ENCODE measurements around the gene HAPLN2.

- TF ChIP-seq CTCF (IDR thresholded peaks at IDR 0.05; ENCODE audit: borderline replicate concordance, extremely low read depth, low read length, poor library complexity, severe bottlenecking) (no peak), EZH2 (IDR thresholded peaks at IDR 0.05; ENCODE audit: borderline replicate concordance, low read depth, low read length, severe bottlenecking) (no peak)
Measured at GRCh38 chr1:156666862-156667609, 47.8 kb downstream of the HAPLN2 start.

All from DND-41 (cell line).